Gastrocnemius medialis (tissue), 4 donors: Measurements from ENCODE around the gene COX5B.

Experiments used
- POLR2A ChIP-seq, 2 donors: fragments of 450-650 bp; IDR thresholded peaks; one replicate each; pipeline ENCODE4 v1.6.1; 2017; ENCODE audit warnings: antibody characterized with exemption in 2 of 2, mild to moderate bottlenecking in 2 of 2, moderate library complexity in 2 of 2
- TF ChIP-seq, protein P1 (sequence below), 5 experiments: fragments of 450-650 bp in 3 of 5; fragments of 200-600 bp in 2 of 5; sonication (generic) in 2 of 5; IDR thresholded peaks in 4 of 5; conservative IDR thresholded peaks in 1 of 5; 1 replicate in 4 of 5; 2 replicates in 1 of 5; pipeline ENCODE4 v1.5.1; 2016 to 2019; ENCODE audit warnings: antibody characterized with exemption in 5 of 5, mild to moderate bottlenecking in 3 of 5, moderate library complexity in 3 of 5

DNA sequence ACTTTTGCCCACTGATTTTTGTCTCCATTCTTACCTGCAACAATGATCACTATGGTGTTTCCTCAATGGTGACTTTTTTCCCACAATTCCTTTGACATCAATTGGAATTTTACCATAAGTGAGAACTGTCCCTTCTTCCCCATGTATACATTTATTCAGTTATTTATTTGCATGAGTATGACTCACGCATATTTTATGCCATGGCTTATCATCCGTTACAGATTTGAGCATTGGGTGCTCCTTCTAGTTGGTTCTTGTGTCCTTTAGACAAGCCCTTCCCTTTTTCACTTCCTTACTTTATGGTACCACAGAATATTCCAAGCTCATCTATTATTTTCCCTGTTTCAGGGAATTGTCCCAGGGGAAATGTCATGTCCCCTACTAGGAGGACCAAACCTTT is 7.6 kb downstream of the COX5B start:
- TF ChIP-seq, protein P1, sequence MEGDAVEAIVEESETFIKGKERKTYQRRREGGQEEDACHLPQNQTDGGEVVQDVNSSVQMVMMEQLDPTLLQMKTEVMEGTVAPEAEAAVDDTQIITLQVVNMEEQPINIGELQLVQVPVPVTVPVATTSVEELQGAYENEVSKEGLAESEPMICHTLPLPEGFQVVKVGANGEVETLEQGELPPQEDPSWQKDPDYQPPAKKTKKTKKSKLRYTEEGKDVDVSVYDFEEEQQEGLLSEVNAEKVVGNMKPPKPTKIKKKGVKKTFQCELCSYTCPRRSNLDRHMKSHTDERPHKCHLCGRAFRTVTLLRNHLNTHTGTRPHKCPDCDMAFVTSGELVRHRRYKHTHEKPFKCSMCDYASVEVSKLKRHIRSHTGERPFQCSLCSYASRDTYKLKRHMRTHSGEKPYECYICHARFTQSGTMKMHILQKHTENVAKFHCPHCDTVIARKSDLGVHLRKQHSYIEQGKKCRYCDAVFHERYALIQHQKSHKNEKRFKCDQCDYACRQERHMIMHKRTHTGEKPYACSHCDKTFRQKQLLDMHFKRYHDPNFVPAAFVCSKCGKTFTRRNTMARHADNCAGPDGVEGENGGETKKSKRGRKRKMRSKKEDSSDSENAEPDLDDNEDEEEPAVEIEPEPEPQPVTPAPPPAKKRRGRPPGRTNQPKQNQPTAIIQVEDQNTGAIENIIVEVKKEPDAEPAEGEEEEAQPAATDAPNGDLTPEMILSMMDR (IDR thresholded peaks at IDR 0.05 in 4 of 5, conservative IDR thresholded peaks at IDR 0.05 in 1 of 5): no peak
- no peak for TF ChIP-seq POLR2A (IDR thresholded peaks at IDR 0.05)
